GM19351 (cell line): Measurements from ENCODE around the gene PRDM16.

Source experiments
- ATAC-seq: cut with Tn5 transposase; IDR thresholded peaks from one replicate; pipeline ENCODE4 v1.9.1; 2021; ENCODE audit warnings: mild to moderate bottlenecking, moderate library complexity; ENCODE audit not compliant: unreplicated experiment

PRDM16 gene

DNA sequence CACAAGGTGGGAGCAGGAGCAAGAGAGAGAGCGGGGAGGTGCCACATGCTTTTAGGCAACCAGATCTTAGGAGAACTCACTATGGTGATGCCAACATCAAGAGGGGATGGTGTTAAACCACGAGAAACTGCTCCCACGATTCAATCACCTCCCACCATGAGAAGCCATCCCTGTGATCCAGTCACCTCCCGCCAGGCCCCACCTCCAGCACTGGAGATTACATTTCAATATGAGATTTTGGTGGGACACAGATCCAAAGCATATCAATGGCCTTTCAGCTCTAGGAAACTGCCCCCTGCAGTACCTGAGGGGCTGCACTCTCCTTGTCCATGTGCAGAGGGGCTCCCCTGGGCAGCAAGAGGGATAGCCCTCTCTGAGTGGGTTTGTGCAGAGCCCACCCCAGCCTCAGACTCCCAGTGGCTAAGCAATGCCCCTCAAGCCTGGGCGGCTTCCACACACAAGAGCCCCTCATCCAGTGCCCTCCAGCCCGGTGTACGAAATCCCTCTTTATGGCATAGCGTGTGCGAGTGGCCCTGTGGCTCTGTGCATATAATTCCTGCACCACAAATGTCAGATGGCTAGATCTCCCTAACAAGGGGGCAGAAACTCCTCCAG, 15.5 kb upstream of the PRDM16 start:
- ATAC-seq = no peak

DNA sequence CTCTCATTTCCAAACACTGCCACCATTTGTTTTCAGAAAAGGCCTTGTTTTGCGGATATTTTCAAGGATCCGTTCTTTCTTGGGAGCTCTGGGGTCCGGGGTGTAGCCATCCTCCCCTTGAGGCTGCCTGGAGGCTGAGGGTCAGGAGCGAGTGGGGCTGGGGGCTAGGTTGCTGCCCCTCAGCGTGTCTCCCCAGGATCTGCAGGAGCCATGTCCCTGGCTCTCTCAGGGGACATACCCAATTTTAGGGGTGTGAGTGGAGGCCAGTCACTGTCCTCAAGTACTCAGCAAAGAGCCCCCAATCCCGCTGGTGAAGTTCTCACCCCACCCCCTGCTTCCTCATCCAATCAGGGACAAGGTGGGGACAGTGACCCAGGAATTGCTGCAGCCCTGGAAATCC, 15.0 kb upstream of the PRDM16 start:
- no peak for ATAC-seq

DNA sequence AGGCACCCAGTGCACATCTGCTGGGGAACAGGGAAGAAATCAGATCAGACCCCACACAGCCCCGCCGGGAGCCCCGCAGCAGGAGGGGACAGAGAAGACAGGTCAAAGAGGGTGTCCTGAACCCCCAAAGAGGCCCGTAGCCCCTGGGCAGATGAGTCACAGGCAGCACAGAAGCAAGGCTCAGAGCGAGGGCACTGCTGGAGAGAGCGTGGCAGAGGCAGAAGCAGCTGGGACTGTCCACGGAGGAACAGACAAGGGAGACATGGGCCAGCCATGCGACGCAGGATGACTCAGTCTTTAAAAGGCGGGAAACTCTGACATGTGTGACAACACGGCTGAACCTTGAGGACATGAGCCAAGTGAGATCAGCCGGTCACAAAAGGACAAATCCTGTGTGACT, 14.5 kb upstream of the PRDM16 start:
- no peak for ATAC-seq

DNA sequence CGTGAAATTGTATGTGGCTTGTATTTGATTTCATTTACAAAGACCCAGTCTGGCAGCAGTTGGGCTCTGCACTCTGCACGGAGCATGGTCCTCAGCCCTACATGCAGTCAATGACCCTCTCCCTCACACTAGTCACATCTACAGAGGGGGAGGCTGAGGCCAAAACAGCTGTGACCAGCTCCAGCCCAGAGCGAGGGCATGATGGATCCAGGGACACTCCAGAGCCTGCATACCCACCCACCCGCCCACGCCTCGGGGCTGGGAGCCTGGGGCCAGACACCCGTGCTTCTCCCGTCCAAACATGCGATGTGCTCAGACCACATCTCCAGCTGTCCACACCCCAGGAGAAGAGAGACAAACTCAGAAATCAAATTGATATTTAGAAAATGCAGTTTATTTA, 14.0 kb upstream of the PRDM16 start:
- no peak for ATAC-seq

DNA sequence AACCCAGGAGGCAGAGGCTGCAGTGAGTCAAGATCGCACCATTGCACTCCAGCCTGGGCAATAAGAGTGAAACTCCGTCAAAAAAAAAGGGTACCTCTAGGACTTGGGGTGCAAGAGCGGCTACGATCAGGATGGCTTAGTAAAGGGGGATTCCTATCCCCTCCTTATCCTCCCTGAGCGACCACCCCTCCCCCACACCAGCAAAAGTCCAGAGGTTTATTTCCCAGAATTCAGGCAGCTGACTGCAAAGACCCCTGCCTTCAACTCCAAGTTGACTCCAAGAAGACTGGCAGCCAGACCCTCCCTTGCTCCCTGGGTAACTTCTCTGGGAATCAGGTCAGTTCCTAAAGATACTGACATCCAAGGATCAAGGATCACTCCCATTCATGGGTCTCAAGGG, 12.4 kb upstream of the PRDM16 start:
- no peak for ATAC-seq

- ATAC-seq = no peak
Measured at GRCh38 chr1:3058263-3059030, 10.6 kb upstream of the PRDM16 start.

DNA sequence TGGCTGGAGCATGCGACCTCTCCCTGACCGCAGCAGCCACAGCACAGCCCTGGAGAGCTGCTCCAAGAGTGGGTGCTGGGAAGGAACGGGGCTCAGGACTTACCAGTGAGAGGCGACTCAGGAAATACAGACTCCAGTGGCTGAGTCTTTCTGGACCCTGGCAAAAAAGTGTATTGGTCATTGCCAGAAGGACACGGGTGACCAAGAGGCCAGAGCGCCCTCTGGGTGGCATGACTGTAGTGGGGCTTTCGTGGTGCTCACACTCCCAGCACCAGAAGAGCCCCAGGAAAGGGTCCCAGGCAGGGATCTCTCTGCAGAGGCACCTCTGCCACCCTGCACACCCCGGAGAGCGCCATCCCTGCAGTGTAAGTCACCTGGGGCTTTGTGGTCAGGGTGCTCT, 8.9 kb upstream of the PRDM16 start:
- no peak for ATAC-seq

DNA sequence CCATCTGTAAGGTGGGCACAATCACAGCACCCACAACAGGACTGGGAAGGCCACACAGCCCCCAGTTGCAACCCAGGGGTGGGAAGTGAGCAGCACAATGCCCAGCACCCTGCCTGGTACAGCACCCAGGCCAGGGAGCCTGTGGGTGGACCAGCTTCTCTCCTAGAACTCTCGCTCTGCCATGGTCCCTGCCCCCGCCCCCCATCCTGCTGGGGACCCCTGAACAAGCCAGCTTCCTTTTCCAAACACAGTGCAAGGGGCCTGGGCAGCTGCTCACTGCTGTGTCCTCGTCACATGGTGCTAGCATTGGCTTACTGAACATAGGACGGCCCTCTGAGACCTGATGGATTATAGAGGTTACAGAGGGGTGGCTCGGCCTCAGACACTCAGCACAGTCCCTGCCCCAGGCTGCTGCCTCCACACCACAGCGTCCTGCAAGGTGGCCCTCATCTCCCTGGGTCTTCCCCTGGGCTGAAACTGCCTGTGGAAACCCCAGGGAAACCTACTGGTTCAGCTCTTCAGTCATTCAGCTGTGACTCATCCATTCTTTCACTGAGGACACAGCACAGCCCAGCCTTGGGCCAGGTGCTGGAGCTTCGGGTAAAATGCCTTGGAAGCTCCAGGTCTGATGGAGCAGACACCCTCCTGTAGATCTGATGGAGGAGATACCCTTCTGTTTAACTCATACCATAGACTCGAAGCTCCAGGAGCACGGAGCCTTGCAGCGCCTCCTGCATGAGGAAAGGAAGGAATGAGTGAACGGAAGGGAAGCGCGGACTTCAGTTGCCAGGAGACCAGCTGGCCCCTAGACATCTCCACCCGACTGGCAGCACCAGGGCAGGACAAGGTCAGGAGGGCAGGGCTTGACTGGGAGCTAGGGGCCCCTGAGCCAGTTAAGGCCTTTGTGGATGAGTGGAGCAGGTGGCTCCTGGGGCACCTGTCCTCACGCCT, 8.1 kb upstream of the PRDM16 start:
- no peak for ATAC-seq

DNA sequence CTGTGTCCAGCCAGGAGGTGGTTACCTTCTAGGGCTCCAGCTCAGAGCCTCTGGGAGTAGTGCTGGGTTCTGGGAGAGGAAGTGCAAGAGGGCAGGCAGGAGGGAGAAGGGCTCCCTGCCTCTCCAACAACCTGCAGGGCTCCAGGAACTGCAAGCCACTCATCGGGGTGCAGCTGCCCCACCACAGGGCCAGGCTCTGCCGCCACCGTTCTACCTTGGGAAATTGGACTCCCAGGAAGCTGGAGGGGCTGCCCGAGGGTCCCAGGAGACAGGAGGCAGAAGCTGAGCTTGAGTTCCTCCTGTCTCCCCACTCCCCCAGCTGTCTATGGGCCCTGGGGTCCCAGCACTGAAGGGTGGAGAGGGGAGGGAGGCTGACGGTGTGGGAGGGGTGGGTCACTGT, 7.4 kb upstream of the PRDM16 start:
- no peak for ATAC-seq

DNA sequence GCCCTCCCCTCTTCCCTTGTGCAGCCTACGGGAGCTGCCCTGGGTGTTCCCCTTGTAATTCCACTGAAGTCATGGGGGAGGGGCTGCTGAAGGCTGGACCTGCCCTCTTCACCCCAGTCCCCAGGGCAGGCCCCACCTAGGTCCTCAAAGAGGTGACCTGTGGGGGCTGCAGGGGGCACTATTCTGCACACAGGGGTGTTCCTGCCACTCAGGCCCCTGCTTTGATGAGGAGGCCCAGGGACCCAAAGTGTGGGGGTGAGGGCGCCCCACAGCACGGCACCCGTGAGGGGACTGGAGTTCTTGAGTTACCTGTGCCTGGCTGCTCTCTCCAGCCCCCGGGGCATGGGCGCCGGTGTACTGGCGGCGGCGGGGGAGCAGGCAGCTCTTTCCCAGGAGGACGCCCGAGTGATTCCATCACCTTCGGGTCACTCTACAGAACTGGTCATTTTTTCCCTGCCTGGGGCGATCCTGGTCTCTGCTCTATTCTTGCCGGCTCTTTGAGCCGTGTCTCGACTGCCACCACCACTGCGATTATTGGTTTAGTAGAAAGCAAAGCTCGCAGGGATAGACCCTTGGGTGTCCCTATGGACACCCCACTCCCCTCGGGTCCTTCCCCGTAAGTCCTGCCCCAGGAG, 6.9 kb upstream of the PRDM16 start:
- ATAC-seq = no peak

DNA sequence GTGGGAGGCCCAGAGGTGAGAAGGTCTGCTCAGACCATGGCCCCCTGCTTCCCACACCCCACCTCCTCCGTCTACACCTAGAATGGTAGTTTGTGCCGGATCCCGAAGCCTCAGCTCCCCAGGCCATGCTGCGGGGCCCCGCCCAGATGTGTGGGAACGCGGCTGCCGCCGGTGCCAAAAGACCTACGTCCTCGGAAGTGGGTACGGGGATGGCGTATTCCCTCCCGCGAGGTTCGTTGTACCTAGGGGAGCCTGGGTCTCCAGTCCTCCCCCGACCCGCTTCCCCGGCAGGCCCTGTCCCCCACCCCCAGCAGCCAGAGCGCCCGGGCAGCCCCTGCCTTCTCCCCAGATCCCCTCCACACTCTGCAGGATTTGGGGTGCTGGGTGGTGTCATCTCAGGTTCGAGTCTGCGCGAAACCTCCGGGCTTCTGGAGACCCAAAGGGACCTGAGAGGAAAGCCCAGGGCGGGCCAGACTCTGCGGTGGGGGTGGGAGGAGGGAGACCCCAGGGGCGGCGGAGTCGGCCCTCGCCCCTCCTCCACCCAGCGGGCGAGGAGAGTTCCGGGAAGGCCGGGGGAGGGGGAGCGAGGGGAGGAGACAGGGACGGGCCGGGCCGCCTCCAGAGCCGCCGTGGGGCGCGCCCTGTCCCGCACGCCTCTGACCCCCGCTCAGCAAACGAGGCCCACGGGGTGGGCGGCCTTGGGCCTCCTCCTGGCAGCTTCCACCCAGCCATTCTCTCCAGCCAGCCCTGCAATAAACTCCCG, 6.2 kb upstream of the PRDM16 start:
- ATAC-seq = no peak

DNA sequence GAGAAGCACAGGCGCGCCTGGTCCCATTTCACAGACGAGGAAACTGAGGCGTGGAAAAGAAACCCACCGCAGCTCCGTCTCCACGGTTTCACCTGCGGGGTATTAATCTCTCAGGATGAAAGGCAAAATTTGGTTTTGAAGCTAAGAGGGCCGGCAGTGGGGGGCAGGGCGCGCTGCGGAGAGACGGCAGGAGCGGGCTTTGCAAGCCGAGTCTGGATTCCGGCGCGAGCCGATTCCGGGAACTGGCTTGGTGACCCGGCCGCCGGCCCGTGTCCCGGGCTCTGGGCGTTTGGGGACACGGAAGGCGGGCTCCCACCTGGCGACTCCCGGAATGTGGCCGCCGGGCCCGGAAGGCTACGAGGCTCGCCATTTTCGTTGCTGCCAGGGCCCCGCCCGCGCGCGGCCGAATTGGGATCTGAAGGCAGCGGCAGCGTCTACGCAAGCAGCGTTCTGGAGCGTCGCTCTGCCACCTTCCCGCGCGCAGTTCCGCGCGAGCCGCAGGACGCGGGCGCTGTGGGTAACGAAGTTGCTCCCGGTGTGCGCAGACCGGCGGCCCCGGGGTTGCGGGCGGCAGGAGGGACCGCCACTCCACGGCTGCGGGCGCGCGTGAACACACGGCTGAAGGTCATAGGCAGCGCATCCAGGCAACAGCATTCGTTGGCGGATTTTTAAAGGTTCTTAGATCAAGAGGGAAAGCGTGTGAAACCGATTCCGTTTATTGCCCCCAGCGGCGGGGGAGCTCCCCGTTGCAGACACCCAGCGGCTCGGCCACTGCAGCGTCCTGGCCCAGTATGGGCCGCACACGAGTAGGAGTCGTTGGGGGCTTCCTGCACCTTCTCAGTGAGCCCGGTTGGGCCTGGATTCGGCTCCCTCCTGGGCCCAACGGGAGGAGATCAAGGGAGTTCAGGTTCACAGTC, 5.4 kb upstream of the PRDM16 start:
- ATAC-seq = no peak

- no peak for ATAC-seq
Measured at GRCh38 chr1:3064296-3064850, 4.6 kb upstream of the PRDM16 start.

DNA sequence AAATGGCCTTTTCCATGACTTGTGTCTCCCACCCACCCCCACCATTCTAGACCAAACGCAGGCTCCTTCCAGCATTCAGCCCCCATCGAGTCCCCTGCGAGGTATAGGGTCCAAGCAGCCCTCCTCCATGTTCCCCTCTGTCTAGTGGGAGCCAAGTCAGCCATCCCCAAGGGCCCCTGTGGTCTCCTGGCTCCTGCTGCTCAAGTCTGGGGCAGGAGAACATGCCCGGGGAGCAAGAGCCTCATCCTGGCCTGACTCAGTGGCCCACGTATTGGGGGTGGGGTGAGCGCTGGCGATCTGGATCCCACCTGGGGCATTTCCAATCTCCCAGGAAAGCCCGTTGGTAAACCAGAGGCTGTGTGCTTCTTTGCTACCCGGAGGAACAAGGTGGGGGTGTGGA, 4.1 kb upstream of the PRDM16 start:
- ATAC-seq = no peak

DNA sequence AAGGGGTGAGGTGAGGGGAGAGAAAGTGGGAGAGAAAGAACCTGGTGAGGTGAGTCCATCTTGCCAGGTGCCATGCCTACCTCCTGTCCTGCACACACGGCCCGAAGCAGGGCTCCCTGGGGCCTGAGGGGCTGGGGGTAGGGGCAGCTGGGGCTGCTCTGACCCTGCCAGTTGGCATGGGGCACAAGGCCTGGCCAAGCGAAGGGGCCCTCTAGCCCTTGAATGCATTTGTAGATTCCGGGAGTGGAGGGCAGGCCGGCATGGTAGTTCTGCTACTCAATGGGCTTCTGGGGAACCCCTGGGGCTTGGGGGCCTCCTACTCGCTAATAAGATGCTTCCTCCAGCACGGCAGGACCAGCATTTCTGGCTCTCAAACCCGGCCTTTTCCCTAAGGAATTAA, 3.6 kb upstream of the PRDM16 start:
- no peak for ATAC-seq

GRCh38 chr1:3065797-3066196, 3.2 kb upstream of the PRDM16 start:
- no peak for ATAC-seq

GRCh38 chr1:3066250-3066711, 2.7 kb upstream of the PRDM16 start:
- no peak for ATAC-seq

GRCh38 chr1:3066826-3067225, 2.2 kb upstream of the PRDM16 start:
- ATAC-seq = no peak

DNA sequence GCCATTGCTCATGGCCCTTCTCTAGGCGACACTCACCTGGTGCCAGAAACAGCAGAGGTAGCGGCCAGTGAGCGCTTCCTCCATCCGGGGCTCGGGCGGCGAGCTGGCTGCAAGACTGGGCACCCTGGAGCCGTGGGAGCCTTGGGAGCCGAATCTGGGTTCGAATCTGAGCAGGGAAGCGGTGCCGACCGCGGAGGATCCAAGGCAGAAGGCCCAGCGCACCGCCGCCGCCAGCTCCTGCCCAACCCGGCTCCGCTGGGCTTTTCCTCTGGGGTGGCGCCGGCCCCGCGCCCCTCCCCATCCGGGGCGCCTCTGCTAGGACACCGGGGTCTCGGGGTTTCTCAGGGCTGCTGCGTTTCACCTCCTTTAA, 1.7 kb upstream of the PRDM16 start:
- ATAC-seq = no peak
